HG02943 (cell line): ENCODE data around the gene CERS6.

Source experiments
- ATAC-seq: cut with Tn5 transposase; IDR thresholded peaks from one replicate; pipeline ENCODE4 v1.9.1; 2021; ENCODE audit warnings: mild to moderate bottlenecking, low read depth, moderate library complexity; ENCODE audit not compliant: unreplicated experiment

CERS6 gene

GRCh38 chr2:168717790-168718502 lies 261.9 kb downstream of the CERS6 start:
- ATAC-seq, result no peak

- no peak for ATAC-seq
Observed at GRCh38 chr2:168718622-168719021, 262.6 kb downstream of the CERS6 start.

- ATAC-seq, result no peak
Observed at GRCh38 chr2:168719446-168719845, 263.4 kb downstream of the CERS6 start.

- ATAC-seq, result no peak
Observed at GRCh38 chr2:168722592-168722991, 266.5 kb downstream of the CERS6 start.

GRCh38 chr2:168723275-168723899 lies 267.3 kb downstream of the CERS6 start:
- ATAC-seq, result no peak

- no peak for ATAC-seq
Observed at GRCh38 chr2:168726375-168726774, 270.3 kb downstream of the CERS6 start.

GRCh38 chr2:168727904-168728470 lies 271.9 kb downstream of the CERS6 start:
- no peak for ATAC-seq

GRCh38 chr2:168729455-168729854 lies 273.4 kb downstream of the CERS6 start:
- ATAC-seq, result no peak

GRCh38 chr2:168730344-168730743 lies 274.3 kb downstream of the CERS6 start:
- no peak for ATAC-seq

GRCh38 chr2:168731002-168731401 lies 274.9 kb downstream of the CERS6 start:
- ATAC-seq, result no peak

- ATAC-seq, result no peak
Observed at GRCh38 chr2:168731616-168732015, 275.5 kb downstream of the CERS6 start.

- ATAC-seq, result no peak
Observed at GRCh38 chr2:168732100-168732499, 276.0 kb downstream of the CERS6 start.

- no peak for ATAC-seq
Observed at GRCh38 chr2:168732506-168732905, 276.4 kb downstream of the CERS6 start.

GRCh38 chr2:168734199-168734760 lies 278.2 kb downstream of the CERS6 start:
- no peak for ATAC-seq

- ATAC-seq, result no peak
Observed at GRCh38 chr2:168736649-168737445, 280.8 kb downstream of the CERS6 start.

GRCh38 chr2:168738062-168738461 lies 282.0 kb downstream of the CERS6 start:
- no peak for ATAC-seq

- no peak for ATAC-seq
Observed at GRCh38 chr2:168740360-168740759, 284.3 kb downstream of the CERS6 start.

- no peak for ATAC-seq
Observed at GRCh38 chr2:168740788-168741187, 284.7 kb downstream of the CERS6 start.

GRCh38 chr2:168742258-168742932 lies 286.3 kb downstream of the CERS6 start:
- ATAC-seq, result no peak

GRCh38 chr2:168744844-168745243 lies 288.8 kb downstream of the CERS6 start:
- ATAC-seq, result no peak
